HPDE6-E6E7 (cell line): ENCODE data around the gene FLCN.
A peak's percentile ranks its signal among the peaks of the same experiment; 100 is the strongest.
"Not testable (repeated sequence)": the region's sequence is repeated elsewhere in the genome, so short reads cannot be mapped to it uniquely, and the experiment has no call there.

Experiments
- DNase-seq: peaks from one replicate; pipeline ENCODE4 v3.0.0; 2011; ENCODE audit warnings: missing footprints; ENCODE audit errors: extremely low spot score

Gene FLCN, protein sequence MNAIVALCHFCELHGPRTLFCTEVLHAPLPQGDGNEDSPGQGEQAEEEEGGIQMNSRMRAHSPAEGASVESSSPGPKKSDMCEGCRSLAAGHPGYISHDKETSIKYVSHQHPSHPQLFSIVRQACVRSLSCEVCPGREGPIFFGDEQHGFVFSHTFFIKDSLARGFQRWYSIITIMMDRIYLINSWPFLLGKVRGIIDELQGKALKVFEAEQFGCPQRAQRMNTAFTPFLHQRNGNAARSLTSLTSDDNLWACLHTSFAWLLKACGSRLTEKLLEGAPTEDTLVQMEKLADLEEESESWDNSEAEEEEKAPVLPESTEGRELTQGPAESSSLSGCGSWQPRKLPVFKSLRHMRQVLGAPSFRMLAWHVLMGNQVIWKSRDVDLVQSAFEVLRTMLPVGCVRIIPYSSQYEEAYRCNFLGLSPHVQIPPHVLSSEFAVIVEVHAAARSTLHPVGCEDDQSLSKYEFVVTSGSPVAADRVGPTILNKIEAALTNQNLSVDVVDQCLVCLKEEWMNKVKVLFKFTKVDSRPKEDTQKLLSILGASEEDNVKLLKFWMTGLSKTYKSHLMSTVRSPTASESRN

DNA sequence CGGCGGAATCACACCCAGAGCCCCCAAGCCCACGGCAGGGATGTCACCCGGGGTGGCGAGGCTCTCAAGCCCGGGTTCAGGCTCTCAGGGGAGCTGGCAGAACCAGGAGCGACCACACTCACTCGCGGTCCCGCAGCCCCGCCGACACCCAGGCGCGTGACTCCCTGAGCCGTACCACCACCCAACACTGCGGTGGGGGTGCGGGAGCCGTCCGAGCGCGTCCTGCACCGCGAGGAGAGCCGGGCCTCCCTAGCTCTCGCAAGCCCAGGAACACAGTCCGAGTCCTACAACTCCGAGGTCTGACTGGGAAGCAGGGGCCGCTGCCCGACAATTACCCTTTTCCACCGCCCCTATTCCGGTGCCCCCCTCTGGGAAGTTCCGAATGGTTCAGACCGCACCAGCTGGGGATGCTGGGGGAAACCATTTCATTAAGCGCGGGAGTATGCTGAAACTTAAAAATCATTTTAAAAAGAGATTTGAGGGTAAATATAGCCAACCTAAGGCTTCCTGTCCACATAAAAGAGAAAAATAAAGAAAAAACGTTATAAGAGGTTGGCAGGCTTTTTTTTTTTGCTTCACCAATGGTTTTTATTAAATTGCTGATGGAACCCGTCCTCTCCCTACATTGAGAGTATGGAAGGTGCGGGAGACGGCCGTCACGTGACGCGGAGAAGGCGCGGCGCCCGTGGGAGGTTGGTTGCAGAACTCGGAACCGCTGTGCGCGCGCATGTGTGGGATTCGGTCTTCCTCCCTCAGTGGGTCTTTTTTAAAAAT, at the start of gene FLCN:
FLCN (minus strand) TSS at position 143 of the 774 bp plus-strand sequence. CDS start 9,031 bp downstream, outside the sequence.
- peak; percentile 76 for DNase-seq

DNA sequence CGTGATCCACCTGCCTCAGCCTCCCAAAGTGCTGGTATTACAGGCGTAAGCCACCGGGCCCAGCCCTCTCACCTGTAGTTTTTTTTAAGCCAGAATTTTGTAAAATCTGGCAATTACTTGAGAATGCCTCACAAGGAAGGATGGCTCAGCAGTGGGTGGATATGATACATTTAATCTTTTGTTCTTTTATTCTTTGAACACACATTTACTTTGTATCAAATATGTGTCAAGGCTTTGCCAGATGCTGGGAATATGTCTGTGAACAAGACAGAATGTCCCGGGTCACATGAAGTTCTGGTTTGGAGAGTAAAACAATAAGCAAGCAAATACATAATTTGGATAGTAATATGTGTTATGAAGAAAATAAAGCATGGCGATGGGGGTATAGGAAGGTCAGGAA, 49.0 kb upstream of the FLCN start:
- no peak for DNase-seq

DNA sequence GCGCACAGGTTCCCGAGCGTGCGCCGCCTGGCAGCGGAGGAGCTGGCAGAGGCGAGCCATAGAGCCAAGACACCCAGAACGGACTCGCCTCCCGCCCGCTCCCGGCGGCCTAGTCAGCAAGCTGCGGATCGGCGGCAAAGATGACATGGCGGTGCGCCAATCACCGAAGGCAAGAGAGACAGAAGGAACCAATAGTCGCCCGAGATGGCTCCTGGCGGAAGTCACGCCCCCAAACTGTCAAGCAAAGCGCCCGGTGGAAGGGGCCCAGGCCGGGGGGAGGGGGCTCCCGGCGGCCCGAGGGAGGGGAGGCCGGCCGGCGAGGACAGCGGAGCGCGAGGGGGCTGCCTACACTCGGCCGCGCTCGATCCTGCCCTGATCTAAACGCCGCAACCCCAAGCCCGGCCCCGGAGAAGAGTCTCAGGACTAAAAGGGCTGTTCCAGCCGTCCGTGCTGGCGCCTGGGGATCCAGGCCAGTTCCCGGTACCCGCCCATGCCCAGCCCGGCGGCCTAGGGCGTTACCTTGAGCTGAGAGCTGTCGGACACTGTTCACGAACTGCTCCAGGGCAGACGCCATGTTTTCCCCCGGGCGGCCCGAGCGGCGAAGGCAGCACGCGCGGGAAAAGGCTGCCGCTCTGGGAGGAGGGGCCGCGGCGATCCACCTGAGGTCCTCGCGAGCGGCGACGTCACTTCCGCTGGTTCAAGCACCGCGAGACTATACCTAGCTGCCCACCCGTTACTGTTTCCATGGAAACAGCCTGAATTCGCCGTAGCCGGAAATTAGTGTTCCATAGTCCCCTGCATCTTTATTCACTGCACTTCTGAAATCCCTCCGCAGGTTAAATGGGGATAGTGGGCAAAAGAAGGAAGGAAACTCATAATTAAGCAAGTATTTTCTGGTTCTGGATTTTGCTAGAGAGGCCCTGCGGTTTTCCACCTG, 43.9 kb upstream of the FLCN start, which contains the start of gene COPS3:
COPS3 (minus strand) TSS at position 634 of the 937 bp plus-strand sequence; CDS start at position 574, 60 bp downstream.
- DNase-seq: peak; percentile 98

DNA sequence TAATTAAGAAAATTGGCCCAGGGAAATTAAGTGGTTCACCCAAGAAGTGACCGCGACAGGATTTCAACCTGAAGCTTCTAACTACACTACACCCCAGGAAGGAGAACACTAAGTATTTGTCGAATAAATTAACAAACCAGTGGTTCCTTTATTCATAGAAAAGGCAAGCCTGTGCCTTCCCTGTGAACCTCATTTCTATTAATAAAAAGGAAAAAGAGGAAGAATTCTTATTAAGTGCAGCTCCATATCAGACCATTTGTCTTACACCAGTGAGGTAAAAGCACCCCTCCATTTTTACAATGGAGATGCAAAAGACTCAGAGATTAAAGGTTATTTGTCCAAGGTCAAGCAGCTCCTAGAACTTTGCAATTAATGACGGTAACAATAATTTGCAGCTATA, 42.3 kb upstream of the FLCN start:
- DNase-seq: no peak

DNA sequence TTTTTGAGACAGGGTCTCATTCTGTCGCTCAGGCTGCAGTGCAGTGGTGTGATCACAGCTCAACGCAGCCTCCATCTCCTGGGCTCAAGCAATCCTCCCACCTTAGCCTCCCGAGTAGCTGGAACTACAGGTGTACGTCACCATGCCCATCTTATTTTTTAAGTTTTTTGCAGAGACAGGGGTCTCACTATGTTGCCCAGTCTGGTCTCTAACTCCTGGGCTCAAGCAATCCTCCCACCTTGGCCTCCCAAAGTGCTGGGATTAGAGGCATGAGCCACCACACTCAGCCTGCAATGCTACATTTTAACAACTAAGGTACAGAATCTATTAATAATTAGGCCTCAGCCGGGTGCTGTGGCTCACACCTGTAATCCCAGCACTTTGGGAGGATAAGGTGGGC, 40.5 kb upstream of the FLCN start:
- not testable (repeated sequence) for DNase-seq

DNA sequence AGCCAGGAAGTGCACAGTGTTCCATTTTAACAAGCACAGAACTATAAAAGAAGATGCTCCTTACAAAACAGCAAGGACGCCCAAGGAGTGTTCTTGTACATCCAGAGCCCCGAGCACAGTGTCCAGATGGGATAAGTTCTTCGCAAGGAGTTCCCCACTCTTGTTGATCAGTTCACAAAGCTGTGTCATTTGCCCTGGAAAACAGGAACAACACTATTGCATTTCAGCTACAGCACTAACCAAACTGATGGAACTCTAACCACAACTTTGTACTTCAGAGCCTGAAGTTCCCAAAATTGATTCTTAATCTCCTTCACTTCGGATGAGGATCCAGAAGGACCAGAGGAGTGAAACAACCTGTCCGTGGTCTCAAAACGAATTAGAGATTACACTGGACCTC, 39.0 kb upstream of the FLCN start:
- DNase-seq: no peak

DNA sequence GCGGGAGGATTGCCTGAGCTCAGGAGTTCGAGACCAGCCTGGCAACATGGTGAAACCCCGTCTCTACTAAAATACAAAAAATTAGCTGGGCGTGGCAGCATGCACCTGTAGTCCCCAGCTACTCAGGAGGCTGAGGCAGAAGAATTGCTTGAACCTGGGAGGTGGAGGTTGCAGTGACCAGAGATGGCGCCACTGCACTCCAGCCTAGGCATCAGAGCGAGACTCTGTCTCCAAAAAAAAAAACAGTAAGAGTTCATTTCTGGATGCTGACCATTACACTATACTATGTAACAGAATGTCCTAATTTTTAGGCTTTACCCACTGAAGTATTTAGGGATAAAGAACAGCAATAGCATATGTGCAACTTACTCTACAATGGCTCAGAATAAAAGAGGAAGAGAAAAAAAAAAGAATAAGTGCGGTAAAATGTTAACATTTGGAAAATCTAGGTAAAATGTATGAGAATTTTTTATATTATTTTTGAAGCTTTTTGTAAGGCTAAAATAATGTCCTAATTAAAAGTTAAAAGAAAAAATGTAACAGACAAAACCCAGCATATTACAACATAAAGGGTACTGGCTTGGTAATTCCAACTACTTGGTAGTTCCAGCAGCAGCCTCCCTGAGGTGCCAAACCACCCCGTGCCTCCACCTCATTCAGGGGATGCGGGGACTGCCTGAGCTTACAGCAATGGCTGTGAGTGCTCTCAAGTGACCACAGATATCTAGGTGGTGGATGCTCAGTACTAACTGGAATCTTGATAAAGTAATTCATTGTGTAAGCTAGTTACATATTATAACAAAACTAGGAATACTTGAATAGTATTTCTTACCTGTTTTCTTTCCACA, 33.2 kb upstream of the FLCN start:
- no peak for DNase-seq

DNA sequence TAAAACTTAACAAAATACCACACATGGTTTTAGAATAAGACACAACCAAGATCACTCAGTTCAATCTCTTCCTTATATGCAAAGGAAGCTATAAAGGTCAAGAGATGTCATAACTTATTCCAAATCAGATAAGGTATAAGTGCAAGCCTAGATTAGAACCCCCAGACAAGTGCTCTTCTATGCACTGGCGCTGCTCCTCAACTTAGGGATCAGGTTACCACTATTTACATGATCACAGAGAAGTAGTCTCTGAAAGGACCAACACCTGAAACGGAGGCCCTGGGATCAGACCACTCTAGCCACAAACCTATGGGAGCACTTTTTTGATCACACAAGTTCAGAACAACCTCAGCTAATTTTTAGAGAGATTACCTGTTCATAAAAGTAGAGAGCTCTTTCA, 27.5 kb upstream of the FLCN start:
- DNase-seq: no peak

DNA sequence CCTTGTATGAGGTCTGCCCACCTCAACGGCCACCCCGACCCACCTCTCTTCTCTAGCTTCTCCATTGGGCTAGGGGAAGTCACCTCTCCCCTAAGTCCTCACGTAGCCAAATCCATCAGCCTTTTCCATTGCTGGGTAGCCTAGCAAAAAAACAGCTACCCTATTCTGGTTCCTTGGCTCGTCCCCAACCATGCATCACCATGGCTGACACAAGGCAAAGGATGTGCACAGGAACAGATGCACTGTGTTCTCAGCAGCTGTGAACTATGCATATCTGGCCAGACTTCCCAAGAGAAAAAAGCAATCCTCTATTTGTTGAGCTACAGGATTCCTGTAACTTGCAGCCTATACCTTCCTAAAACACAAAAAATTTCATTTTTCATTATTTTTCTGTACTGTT, 22.0 kb upstream of the FLCN start:
- DNase-seq: no peak

DNA sequence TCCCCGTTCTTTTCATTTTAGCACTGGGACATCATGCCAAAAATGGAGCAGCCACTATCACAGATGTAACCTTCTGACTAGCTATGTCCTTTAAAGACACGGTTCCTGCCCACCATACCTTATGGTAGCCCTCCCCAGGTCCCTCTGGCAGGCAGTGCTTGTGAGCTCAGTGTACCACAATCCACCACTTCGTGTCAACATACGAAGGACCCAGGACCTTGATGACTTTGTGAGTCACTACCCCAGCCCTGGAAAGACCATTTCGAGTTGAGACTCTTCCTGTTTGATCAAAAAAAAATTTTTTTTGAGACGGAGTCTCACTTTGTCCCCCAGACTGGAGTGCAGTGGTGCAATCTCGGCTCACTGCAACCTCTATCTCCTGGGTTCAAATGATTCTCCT, 21.0 kb upstream of the FLCN start:
- DNase-seq: no peak

DNA sequence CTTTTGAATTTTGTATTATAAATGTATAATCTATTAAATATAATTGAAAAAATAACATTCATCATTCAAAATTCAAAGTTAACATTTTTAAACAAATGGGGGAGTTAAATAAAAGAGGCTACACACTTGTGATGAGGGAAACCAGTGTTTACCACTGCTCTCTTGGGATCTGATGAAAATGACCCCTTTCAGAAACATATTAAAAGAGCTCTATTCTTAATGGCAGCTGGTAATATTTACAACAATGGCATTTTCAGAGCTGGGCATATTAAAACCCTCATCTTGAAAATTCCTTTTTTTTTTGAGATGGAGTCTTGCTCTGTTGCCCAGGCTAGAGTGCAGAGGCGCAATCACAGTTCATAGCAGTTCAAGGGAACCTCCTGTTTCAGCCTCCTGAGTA, 19.3 kb upstream of the FLCN start:
- no peak for DNase-seq

DNA sequence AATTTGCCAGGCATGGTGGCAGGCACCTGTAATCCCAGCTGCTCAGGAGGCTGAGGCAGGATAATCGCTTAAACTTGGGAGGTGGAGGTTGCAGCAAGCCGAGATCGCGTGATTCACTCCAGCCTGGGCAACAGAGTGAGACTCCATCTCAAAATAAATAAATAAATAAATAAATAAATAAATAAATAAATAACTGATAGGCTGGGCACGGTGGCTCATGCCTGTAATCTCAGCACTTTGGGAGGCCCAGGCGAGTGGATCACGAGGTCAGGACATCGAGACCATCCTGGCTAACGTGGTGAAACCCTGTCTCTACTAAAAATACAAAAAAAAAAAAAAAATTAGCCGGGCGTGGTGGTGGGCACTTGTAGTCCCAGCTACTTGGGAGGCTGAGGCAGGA, 18.7 kb upstream of the FLCN start:
- DNase-seq: not testable (repeated sequence)

DNA sequence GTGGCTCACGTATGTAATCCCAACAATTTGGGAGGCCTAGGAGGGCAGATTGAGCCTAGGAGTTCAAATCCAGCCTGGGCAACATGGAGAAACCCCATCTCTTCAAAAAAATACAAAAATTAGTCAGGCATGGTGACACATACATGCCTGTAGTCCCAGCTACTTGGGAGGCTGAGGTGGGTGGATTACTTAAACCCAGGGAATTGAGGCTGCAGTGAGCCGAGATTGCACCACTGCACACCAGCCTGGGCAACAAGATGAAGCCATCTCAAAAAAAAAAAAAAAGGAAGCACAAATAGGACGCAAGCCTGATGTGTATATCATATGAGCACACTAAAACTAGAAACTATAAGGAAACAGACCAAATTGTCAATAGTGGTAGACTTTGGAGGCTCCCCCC, 17.1 kb upstream of the FLCN start:
- DNase-seq: no peak

DNA sequence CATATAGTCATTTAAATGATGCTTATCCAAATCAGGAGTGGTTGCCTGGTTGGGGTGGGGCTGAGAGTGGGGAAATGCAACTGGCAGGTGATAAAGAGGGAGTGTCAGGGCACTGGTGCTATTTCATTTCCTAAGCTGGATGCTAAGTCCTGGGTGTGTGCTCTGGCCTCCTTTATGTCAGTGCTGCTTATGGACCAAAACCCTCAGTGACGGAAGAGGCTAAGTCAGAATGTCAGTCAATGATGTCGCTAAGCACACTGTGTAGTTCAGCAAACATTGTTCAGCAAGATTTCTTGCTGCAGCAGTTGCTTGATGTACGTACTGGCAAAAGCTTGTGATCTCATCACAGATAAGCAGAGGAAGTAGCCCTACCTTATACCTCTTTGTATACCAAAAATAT, 16.4 kb upstream of the FLCN start:
- no peak for DNase-seq

DNA sequence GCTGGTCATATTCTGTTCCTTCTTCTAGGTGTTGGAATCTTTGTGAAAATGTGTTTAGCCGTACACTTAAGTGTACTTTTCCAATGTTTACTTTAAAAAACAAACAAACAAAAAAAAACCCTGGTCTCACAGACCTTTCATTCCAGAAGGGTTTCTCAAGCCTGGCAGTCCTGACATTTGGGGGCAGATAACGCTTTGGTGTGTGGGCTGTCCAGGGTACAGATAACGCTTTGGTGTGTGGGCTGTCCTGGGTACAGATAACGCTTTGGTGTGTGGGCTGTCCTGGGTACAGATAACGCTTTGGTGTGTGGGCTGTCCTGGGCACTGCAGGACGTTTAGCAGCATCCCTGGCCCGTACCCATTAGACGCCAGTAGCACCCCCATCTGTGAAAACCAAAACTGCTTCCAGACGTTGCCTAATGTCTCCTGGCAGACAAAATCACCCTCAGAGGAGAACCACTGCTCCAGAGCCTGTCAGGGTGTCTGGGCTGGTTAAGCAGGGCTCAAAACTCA, 15.2 kb upstream of the FLCN start:
- no peak for DNase-seq

DNA sequence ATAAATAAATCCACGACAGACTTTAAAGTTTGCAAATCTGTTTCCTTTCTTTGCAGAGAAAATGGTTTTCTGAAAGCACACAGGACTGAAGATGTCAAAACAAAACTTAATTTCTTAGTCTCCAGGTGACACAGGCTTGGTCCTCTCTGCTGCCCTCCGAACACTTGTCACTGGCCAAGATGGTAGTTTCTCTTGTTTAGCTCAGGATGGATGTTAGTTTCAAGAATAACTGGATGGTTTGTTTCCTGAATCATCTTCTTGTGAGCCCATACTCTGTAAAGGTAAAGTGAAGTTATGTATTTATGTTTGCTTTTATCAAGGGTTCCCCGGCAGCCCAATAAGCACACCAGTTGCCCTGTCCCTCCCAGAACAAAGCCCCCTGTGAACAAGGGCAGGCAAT, 9.9 kb upstream of the FLCN start:
- no peak for DNase-seq

DNA sequence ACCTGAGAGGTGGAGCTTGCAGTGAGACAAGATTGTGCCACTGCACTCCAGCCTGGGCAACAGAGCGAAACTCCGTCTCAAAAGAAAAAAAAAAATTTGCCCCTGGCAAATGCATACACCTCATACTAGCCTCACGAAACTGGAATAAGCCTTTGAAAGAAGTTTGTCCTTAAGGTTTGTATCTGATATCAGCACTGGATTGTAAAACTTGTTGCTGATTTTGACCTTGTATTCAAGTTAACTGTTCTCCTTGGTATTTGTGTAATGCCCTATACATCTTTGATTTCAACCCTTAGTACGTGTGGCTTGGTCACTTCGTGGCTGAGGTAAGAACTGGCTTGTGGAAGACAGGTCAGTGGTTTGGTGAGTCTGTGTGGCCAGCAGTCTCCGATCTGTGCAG, 6.2 kb upstream of the FLCN start:
- DNase-seq: no peak

DNA sequence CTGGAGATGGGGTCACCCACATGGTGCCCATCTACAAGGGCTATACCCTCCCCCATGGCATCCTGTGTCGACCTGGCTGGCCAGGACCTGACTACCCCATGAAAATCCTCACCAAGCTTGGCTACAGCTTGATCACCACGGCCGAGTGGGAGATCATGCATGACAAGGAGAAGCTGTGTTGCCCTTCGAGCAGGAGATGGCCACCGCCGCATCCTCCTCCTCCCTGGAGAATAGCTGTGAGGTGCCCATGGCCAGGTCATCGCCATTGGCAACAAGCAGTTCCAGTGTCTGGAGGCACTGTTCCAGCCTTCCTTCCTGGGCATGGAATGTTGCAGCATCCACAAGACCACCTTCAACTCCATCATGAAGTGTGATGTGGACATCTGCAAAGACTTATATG, 5.3 kb upstream of the FLCN start:
- DNase-seq: no peak

DNA sequence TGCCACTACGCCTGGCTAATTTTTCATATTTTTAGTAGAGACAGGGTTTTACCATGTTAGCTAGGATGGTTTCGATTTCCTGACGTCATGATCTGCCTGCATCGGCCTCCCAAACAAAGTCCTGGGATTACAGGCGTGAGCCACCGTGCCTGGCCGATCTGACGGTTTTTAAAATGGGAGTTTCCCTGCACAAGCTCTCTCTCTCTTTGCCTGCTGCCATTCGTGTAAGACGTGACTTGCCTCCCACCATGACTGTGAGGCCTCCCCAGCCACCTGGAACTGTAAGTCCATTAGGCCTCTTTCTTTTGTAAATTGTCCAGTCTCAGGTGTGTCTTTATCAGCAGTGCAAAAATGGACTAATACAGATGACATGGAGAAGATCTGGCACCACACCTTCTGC, 4.7 kb upstream of the FLCN start:
- no peak for DNase-seq

DNA sequence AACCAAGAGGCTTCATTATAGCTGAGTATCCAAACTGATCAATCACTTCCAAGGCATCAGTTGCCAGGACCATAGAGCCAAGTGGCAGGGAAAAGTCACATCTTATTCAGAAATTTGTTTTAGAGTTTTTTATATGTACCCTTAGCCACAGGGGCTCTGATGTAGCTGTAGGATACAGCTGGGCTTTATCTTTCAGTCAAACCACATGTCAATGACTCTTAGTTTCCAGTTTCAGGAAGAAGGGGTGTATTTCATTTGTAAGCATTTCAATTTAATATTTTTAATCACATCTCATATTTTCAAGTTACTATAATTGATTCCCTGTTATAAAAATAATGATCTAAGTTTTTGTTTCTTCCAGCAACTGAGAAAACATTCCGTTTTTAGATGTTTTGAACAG, 2.9 kb upstream of the FLCN start:
- DNase-seq: no peak
